Endothelial cell of umbilical vein (primary cell): Measurements from ENCODE around the gene ADGRB2. TPM values are rescaled to one million over a fixed set of nuclear protein-coding genes. Genes with fewer than 3 reads are reported as not detected.

Experiments
- BruUV-seq: library from RNA; stranded (reverse); fragments of 400-500 nt; replicated peaks from 2 replicates; lab custom pipeline; 2021; lab: Mats Ljungman, UMichigan
- CTCF ChIA-PET: fragments of 300-600, 350-600 bp; sonication (Branson Sonifier 250); formaldehyde crosslinking; loops from one replicate; lab custom pipeline; 2021; ENCODE audit warnings: antibody characterized with exemption, inconsistent platforms; lab: Charles Lee
- POLR2A ChIA-PET: fragments of 300-600, 350-600 bp; sonication (Branson Sonifier 250); formaldehyde crosslinking; loops from one replicate; lab custom pipeline; 2021; ENCODE audit warnings: antibody characterized with exemption, inconsistent platforms; lab: Charles Lee
- DNase-seq: peaks from one replicate; pipeline ENCODE4 v3.0.0-alpha.2; 2011; ENCODE audit warnings: low read depth, low spot score
- FAIRE-seq: peaks from 2 replicates; lab custom pipeline; 2011; peaks lifted over from hg19 to GRCh38; lab: Jason Lieb, UNC
- H2AFZ ChIP-seq: 2 replicates; pipeline ENCODE4 v1.6.0; 2012; ENCODE audit warnings: low read depth, low read length, control low read depth, inconsistent platforms
- H3K27ac ChIP-seq: 2 replicates; pipeline ENCODE4 v1.5.1; 2011; ENCODE audit warnings: low read depth, mild to moderate bottlenecking, control low read depth, low read length, moderate library complexity; ENCODE audit not compliant: insufficient read depth
- H3K27me3 ChIP-seq, 2 experiments: 2 replicates each; pipeline versions ENCODE4 v1.6.0 to v1.6.1; 2011; ENCODE audit warnings: low read length in 2 of 2, mixed read lengths in 1 of 2; ENCODE audit not compliant: control insufficient read depth in 2 of 2, insufficient read depth in 2 of 2
- H3K36me3 ChIP-seq, 2 experiments: 2 replicates in 1 of 2; 3 replicates in 1 of 2; pipeline ENCODE4 v1.5.1; 2011; ENCODE audit warnings: low read length in 2 of 2, mild to moderate bottlenecking in 1 of 2, moderate library complexity in 1 of 2; ENCODE audit not compliant: control insufficient read depth in 2 of 2, insufficient read depth in 2 of 2; ENCODE audit errors: extremely low read depth in 1 of 2
- H3K4me1 ChIP-seq: 3 replicates; pipeline ENCODE4 v1.5.1; 2011; ENCODE audit warnings: mild to moderate bottlenecking, low read length; ENCODE audit not compliant: control insufficient read depth, insufficient read depth; ENCODE audit errors: extremely low read depth
- H3K4me2 ChIP-seq: 2 replicates; pipeline ENCODE4 v1.6.1; 2011; ENCODE audit warnings: low read length, control low read depth, mixed read lengths; ENCODE audit not compliant: insufficient read depth
- H3K4me3 ChIP-seq, 3 experiments: fragments of 200-600 bp in 1 of 3; sonication (generic), shearing (Covaris generic) in 1 of 3; replicated peaks in 1 of 3; 2 replicates each; pipeline ENCODE4 v1.5.1; 2011 to 2016; ENCODE audit warnings: control low read depth in 3 of 3, low read length in 3 of 3, mild to moderate bottlenecking in 2 of 3, inconsistent platforms in 1 of 3, low read depth in 1 of 3, moderate library complexity in 1 of 3; ENCODE audit not compliant: insufficient read depth in 1 of 3
- H3K79me2 ChIP-seq: 2 replicates; pipeline ENCODE4 v1.6.0; 2012; ENCODE audit warnings: low read length, inconsistent platforms; ENCODE audit not compliant: control insufficient read depth, insufficient read depth
- H3K9ac ChIP-seq: replicated peaks from 2 replicates; pipeline ENCODE3; 2011; ENCODE audit warnings: low read length, control low read depth; ENCODE audit not compliant: insufficient read depth; ENCODE audit errors: extremely low read depth
- H3K9me1 ChIP-seq: replicated peaks from 3 replicates; pipeline ENCODE4 v1.6.0; 2011; ENCODE audit warnings: mild to moderate bottlenecking, low read length; ENCODE audit not compliant: control insufficient read depth, insufficient read depth; ENCODE audit errors: extremely low read depth
- H3K9me3 ChIP-seq: replicated peaks from 2 replicates; pipeline ENCODE4 v1.5.1; 2012; ENCODE audit warnings: low read length, inconsistent platforms; ENCODE audit not compliant: control insufficient read depth, insufficient read depth
- H4K20me1 ChIP-seq: replicated peaks from 2 replicates; pipeline ENCODE3; 2011; ENCODE audit warnings: mild to moderate bottlenecking, low read length; ENCODE audit not compliant: control insufficient read depth, insufficient read depth; ENCODE audit errors: extremely low read depth
- EZH2 ChIP-seq: IDR thresholded peaks from 2 replicates; pipeline ENCODE4 v1.6.1; 2012; ENCODE audit warnings: borderline replicate concordance, low read depth, mild to moderate bottlenecking, moderate library complexity, low read length, inconsistent platforms; ENCODE audit not compliant: severe bottlenecking
- FOS ChIP-seq: IDR thresholded peaks from 2 replicates; pipeline ENCODE4 v1.6.1; 2011; ENCODE audit warnings: mild to moderate bottlenecking, low read length, moderate library complexity, borderline replicate concordance; ENCODE audit not compliant: insufficient read depth
- GATA2 ChIP-seq: IDR thresholded peaks from 2 replicates; pipeline ENCODE4 v1.7.0; 2011; ENCODE audit warnings: low read depth, mild to moderate bottlenecking, moderate library complexity, mixed read lengths, low read length; ENCODE audit not compliant: insufficient read length, insufficient read depth
- JUN ChIP-seq: IDR thresholded peaks from 2 replicates; pipeline ENCODE4 v1.6.1; 2011; ENCODE audit warnings: borderline replicate concordance, low read depth; ENCODE audit not compliant: insufficient read length, insufficient read depth
- MYC ChIP-seq: IDR thresholded peaks from one replicate; pipeline ENCODE4 v1.6.1; 2011; ENCODE audit warnings: mild to moderate bottlenecking, low read depth, low read length
- POLR2A ChIP-seq: IDR thresholded peaks from 2 replicates; pipeline ENCODE4 v1.6.1; 2012; ENCODE audit warnings: low read depth, mild to moderate bottlenecking, control low read depth, low read length
- POLR2AphosphoS5 ChIP-seq: IDR thresholded peaks from 2 replicates; pipeline ENCODE4 v1.6.1; 2012; ENCODE audit warnings: low read depth, mild to moderate bottlenecking, control low read depth, low read length, moderate library complexity; ENCODE audit not compliant: insufficient read depth
- dilution Hi-C: fragments of 300-500 bp; cut with MboI; formaldehyde crosslinking; loops from one replicate; pipeline ENCODE4 v1.15.0; 2019; ENCODE audit warnings: low sequenced_read_pairs; ENCODE audit not compliant: extremely low pct_ligation_motif_present
- intact Hi-C: fragments of 100-400 bp; cut with micrococcal nuclease; formaldehyde crosslinking; loops from one replicate; pipeline ENCODE4 v1.10.0; 2022
- polyA plus RNA-seq, 4 experiments: library from polyadenylated mRNA; depleted of rRNA in 3 of 4; stranded (reverse) in 3 of 4; unstranded in 1 of 4; fragments of >200 nt; gene quantifications; 2 replicates each; pipeline versions ENCODE4 v1.2.1 to v1.2.3, GENCODE V29; 2011 to 2012; ENCODE audit warnings: missing spikeins in 1 of 4
- total RNA-seq: library from RNA; stranded (reverse); gene quantifications from 2 replicates; pipeline ENCODE4 v1.2.3, GENCODE V29; 2021
- TF ChIP-seq, protein P1 (sequence below): IDR thresholded peaks from 2 replicates; pipeline ENCODE4 v1.6.1; 2011; ENCODE audit not compliant: insufficient read depth, insufficient read length
- TF ChIP-seq, protein P2 (sequence below), 2 donors: IDR thresholded peaks; 1 replicate in 1 of 2; 2 replicates in 1 of 2; pipeline ENCODE4 v1.5.1; 2011; ENCODE audit warnings: low read length in 2 of 2, mild to moderate bottlenecking in 2 of 2, moderate library complexity in 2 of 2, control low read depth in 1 of 2, inconsistent platforms in 1 of 2, low read depth in 1 of 2; ENCODE audit not compliant: insufficient read depth in 1 of 2; ENCODE audit errors: extremely low read depth in 1 of 2

ADGRB2 gene
- total and polyA plus RNA-seq, 2 donors (not counting 3 experiments of a cell fraction or from before 2014, with no cell fraction given), result 1.3 to 1.5 TPM

DNA sequence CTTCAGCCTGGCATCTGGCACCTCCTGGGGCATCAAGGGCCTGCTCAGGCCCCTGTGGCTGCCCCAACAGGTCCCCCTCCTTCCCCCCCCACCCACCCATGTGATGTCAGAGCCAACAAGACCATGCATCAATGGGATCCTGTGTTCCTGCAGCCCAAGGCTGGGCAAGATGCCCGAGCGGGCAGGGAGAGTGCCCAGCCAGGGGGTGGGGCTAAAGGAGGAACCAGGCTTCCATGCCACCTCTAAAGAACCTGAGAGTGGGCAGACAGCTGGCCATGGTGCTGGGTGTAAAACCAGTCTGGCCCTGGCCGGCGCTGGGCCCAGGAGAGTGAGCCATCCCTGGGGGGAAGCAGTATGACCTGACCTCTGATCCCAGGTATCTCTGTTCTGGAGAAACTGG lies 67.9 kb downstream of the ADGRB2 start:
- intact Hi-C loops (no loop called here), dilution Hi-C loops (no loop called here)
- H3K4me2 ChIP-seq, result no peak overlapping the region
- no peak for FAIRE-seq
- no peak overlapping the region for H3K9ac ChIP-seq
- no peaks in the 10 kb centered on the region for H3K36me3 ChIP-seq
- no peaks in the 10 kb centered on the region for H3K27me3 ChIP-seq
- CTCF ChIA-PET, result interaction anchor here (1.1 to 2.6 kb wide), 2 partner anchors 19 to 32 kb away, joined by 5 to 9 read pairs; no protein-coding TSS in a partner anchor
- no peak overlapping the region for H2AFZ ChIP-seq
- H3K9me1 ChIP-seq, result no peaks in the 10 kb centered on the region
- TF ChIP-seq JUN, result no peak
- TF ChIP-seq POLR2AphosphoS5, result no peak
- no peak for TF ChIP-seq POLR2A
- TF ChIP-seq EZH2, result no peak
- no peak for TF ChIP-seq MYC
- H3K27ac ChIP-seq, result no peak overlapping the region
- POLR2A ChIA-PET, result no interaction called here
- no peaks in the 10 kb centered on the region for H3K79me2 ChIP-seq
- H3K4me1 ChIP-seq, result peaks cover 8% of the 10 kb centered on the region
- BruUV-seq, result no TSS peak
- no peaks in the 10 kb centered on the region for H3K9me3 ChIP-seq
- H3K4me3 ChIP-seq, result no peak overlapping the region
- no peaks in the 10 kb centered on the region for H4K20me1 ChIP-seq
- no peak for DNase-seq

DNA sequence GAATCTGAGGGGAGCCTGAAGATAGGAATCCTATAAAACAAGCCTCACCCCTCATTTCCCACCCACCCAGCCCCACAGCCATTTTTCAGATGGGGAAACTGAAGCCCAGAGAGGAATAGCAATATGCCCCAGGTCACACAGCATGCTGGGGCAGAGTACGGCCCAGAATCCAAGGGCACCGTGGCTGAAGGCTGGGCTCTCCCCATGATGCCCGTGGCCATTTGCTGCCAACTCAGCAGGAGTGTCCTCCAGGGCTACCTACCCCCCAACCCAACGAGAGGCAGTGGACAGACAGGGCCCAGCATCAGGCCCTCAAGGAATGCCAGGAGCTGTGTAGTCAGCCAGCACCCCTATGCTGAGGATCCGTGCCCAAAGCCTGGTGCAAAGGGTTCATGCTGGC lies 68.8 kb downstream of the ADGRB2 start:
- TF ChIP-seq POLR2AphosphoS5, result no peak
- no peak for TF ChIP-seq JUN
- TF ChIP-seq POLR2A, result no peak
- no peak for TF ChIP-seq MYC
- TF ChIP-seq, protein P1, sequence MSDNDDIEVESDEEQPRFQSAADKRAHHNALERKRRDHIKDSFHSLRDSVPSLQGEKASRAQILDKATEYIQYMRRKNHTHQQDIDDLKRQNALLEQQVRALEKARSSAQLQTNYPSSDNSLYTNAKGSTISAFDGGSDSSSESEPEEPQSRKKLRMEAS, result no peak
- no peak for TF ChIP-seq EZH2
- TF ChIP-seq, protein P2, sequence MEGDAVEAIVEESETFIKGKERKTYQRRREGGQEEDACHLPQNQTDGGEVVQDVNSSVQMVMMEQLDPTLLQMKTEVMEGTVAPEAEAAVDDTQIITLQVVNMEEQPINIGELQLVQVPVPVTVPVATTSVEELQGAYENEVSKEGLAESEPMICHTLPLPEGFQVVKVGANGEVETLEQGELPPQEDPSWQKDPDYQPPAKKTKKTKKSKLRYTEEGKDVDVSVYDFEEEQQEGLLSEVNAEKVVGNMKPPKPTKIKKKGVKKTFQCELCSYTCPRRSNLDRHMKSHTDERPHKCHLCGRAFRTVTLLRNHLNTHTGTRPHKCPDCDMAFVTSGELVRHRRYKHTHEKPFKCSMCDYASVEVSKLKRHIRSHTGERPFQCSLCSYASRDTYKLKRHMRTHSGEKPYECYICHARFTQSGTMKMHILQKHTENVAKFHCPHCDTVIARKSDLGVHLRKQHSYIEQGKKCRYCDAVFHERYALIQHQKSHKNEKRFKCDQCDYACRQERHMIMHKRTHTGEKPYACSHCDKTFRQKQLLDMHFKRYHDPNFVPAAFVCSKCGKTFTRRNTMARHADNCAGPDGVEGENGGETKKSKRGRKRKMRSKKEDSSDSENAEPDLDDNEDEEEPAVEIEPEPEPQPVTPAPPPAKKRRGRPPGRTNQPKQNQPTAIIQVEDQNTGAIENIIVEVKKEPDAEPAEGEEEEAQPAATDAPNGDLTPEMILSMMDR (IDR thresholded peaks at IDR 0.05; ENCODE audit: extremely low read depth in 1 of 2, insufficient read depth in 1 of 2, low read depth in 1 of 2, low read length in 2 of 2), result no peak
- TF ChIP-seq FOS, result no peak
- TF ChIP-seq GATA2, result no peak
- no peak overlapping the region for H3K4me2 ChIP-seq
- no peak overlapping the region for H3K9ac ChIP-seq
- dilution Hi-C loops (no loop called here), intact Hi-C loops (no loop called here)
- BruUV-seq, result no TSS peak
- H3K27ac ChIP-seq, result no peak overlapping the region
- DNase-seq (no peak), FAIRE-seq (no peak)
- H3K79me2 ChIP-seq, result no peaks in the 10 kb centered on the region
- H4K20me1 ChIP-seq, result no peaks in the 10 kb centered on the region
- no peak overlapping the region for H3K4me3 ChIP-seq
- H3K36me3 ChIP-seq, result no peaks in the 10 kb centered on the region
- no peaks in the 10 kb centered on the region for H3K9me1 ChIP-seq
- H3K4me1 ChIP-seq, result peaks cover 2% of the 10 kb centered on the region
- ChIA-PET POLR2A (no interaction called here), CTCF (interaction anchor here (0.9 to 2.6 kb wide), 2 partner anchors 9 to 20 kb away, joined by 4 to 9 read pairs; no protein-coding TSS in a partner anchor)
- no peak overlapping the region for H2AFZ ChIP-seq
- H3K27me3 ChIP-seq, result no peaks in the 10 kb centered on the region
- no peaks in the 10 kb centered on the region for H3K9me3 ChIP-seq
